GOT3 (cell line): ENCODE results near the gene HEXIM2.

Experiments
- DNase-seq: peaks from one replicate; lab custom pipeline; 2025; ENCODE audit warnings: mixed read lengths; lab: John Stamatoyannopoulos, UW

HEXIM2 gene

DNA sequence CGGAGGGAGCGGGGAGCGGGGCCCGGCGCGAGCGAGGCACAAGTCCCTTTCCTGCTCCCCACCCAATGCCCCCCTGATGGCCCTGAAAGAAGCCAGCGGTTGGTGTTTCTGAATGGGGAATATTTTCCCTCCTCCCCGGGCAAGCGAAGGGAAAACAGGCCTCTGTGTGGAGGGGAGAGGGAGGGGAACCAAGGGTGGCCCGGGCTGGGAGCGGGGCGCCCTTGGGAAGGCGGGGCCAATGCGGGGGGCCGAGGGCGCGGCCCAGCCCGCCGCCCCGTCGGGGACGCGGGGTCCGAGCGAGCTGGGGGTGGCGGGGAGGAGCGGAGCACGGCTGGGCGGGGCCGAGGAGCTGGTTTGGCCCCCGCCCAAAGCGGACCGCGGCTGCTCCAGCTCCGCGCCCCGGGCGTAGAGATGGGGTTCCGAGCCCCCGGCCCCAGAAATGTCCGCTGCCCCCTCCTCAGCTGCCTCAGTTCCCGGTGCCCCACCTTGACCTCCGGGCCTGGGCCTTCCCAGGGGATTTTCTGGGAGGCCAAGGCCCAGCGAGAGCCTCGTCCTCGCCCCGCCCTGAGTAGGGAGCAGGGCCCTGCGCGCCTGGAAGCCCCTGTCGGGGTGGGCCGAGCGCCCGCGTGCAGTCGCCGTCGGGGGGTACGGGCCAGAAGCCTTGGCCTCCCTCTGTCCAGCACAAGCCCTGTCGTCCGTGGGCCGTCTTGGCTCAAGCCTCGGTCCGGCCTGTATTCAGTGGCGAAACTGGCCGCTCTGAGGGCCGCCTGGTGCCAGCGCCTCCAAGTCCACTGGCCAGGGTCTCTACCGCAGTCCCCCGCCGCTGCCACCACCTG, 17.3 kb upstream of the HEXIM2 start:
- DNase-seq = no peak

DNA sequence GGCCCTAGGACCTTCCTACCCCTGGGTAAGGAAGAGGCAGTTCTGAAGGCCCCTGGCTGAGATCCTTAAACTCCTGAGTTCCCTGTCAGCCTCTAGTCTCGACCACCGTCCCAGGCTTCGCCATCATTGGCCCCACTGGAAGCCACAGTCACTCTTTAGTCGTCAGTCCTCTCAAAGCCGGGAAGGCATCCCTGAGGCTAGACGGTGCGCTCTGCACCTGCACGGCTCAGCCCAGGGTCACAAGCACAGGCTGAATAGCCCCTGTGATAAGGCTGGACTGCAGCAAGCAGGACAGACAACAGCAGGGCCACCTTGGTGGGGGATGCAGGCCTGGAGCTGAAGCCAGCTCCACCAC, 16.7 kb upstream of the HEXIM2 start:
- no peak for DNase-seq

DNA sequence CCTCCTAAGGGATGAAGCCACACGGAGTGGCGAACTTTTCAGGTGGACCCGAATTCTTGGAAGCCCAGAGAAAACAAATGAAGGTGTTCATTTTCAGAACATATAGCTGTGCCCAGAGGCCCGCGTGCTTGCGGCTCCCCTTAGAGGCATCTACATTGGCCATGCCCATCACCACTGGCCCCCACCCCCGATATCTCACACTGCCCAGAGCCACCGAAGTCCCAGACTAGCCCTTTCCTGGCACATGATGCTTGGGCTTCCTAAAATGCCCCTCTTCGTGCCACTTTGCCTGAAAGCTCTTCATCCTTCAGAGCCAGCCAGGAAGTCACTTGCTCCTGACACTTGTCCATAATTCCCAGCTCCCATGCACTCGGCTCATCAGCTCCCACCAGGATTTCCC, 15.5 kb upstream of the HEXIM2 start:
- DNase-seq = no peak

DNA sequence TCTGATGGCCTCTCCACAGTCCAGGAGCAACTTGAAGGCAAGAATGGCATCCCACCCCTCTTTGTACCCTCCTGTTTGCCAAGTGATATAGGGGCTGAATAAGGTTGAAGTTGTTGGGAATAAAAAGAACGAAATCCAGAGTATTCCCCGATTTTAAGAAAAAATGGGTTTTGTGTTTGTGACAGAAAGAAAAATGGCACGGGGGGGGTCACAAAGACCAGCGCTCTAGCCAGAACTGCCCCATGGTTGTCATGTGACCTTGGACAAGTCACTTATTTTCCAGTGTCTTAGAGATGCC, 15.1 kb upstream of the HEXIM2 start:
- no peak for DNase-seq

DNA sequence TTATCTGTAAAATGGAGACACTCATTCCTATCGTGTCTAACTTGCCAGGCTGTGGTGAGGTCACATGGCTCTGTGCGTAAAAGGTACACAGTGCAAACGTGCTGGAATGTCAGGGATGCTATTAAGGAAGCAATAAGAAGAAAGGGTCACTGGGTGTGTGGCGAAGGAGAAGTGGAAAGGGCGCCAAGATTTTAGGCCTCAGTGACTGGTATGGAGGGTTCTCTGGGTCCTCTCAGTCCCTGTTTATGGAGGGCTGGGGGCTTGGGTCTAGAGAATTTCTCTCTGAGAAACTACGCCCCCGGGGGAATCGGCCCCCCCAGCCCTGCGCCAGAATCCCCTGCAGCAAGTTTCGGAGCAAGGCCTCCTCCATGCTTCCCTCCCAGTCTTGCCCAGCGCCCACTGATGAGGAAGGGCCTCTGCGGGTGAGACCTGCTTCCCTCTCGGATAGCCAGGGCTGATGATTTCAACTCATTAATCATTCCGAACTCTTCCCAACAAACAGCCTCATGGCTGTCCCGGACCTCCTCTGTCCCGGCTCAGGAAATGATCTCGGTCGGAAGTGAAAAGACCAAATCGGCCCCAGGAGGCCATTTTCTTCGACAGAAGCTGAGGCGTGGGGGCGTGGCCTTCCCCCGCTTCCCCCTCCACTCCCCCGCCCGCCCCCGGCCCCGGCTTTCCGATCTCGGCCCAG, 14.6 kb upstream of the HEXIM2 start:
- peak; percentile 64 for DNase-seq

DNA sequence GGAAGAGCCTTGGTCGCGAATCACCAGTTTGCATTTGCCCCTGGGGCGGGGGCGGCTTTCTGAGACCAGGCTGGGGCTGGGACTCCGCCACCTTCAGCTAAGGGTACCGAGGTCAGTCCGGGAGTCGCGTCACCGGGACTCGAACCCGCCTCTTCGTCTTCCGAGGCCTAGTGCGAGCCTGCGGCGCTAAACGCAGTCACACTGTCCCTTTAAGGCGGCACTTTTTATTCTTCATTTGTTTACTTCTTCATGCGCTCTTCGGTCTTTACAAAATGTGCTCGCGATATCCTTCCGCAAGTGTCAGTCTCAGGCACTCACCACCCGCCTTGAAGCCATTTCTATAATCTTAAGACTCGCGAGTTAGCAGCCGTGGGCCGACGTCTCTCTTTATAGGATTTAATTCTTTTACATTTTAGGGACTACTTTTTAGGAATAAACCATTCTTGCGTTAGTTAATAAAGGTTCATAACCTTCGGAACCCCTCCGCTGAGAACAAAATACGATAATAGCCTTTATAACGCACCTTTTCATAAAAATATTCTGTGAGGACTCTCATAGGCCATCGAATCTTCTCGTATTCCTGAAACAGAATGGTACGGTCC, 14.0 kb upstream of the HEXIM2 start:
- DNase-seq = peak; percentile 64

DNA sequence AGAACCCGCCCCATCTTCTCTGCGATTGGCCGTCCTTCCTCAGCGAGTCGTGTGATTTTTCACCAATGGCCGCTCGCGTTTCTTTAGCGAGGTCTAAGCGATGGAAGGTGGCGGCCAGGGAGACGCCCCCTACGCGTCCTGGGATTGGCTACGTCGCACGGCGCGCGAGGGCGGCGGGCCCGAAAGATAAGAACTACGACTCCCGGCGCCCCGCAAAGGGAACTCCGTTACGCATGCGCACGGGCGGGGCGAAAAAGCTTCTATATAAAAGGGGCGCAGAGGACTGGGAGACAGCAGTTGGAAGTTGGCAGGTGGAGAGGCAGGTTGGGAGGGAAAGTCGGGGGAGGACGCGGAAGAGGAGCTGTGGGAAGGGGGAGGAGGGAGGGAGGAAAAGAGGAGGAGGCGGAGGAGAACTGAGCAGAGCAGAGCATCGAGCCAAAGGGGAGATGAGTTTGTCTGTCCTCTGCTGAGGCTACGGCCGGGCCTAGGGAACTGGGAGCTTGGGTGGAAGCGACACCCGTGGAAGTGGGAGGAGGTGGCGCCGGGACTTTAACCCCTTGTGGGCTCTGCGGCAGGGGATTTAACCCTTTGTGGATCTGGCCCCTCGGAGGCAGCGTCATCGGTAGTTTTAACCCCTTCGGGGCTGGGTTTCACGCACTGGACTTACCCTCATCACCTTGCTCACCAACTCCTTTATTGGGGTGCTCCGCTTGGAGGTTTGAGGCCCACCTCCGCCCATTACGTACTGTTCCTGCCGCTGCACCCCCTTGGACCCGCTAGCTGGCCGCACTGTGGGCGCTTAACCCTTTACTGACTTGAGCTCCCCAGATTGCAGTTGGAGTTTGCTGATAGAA, 13.3 kb upstream of the HEXIM2 start, which contains the start of gene HEXIM1:
Gene HEXIM1, plus strand, starts transcription at position 293 of the 854 bp plus-strand sequence. CDS start 716 bp downstream, outside the sequence.
- peak; percentile 98 for DNase-seq

DNA sequence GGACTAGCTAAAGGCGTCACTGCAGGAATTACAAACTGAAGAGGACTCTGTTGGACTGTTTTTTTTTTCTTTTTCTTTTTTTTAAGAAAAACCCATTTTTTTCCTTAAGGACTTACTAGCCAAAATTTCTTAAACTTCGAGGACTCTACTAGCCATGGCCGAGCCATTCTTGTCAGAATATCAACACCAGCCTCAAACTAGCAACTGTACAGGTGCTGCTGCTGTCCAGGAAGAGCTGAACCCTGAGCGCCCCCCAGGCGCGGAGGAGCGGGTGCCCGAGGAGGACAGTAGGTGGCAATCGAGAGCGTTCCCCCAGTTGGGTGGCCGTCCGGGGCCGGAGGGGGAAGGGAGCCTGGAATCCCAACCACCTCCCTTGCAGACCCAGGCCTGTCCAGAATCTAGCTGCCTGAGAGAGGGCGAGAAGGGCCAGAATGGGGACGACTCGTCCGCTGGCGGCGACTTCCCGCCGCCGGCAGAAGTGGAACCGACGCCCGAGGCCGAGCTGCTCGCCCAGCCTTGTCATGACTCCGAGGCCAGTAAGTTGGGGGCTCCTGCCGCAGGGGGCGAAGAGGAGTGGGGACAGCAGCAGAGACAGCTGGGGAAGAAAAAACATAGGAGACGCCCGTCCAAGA, 12.5 kb upstream of the HEXIM2 start:
- no peak for DNase-seq

DNA sequence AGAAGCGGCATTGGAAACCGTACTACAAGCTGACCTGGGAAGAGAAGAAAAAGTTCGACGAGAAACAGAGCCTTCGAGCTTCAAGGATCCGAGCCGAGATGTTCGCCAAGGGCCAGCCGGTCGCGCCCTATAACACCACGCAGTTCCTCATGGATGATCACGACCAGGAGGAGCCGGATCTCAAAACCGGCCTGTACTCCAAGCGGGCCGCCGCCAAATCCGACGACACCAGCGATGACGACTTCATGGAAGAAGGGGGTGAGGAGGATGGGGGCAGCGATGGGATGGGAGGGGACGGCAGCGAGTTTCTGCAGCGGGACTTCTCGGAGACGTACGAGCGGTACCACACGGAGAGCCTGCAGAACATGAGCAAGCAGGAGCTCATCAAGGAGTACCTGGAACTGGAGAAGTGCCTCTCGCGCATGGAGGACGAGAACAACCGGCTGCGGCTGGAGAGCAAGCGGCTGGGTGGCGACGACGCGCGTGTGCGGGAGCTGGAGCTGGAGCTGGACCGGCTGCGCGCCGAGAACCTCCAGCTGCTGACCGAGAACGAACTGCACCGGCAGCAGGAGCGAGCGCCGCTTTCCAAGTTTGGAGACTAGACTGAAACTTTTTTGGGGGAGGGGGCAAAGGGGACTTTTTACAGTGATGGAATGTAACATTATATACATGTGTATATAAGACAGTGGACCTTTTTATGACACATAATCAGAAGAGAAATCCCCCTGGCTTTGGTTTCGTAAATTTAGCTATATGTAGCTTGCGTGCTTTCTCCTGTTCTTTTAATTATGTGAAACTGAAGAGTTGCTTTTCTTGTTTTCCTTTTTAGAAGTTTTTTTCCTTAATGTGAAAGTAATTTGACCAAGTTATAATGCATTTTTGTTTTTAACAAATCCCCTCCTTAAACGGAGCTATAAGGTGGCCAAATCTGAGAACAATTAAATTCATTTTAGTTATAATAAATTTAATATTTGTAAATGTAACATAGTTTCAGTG, 11.7 kb upstream of the HEXIM2 start:
- DNase-seq = no peak

DNA sequence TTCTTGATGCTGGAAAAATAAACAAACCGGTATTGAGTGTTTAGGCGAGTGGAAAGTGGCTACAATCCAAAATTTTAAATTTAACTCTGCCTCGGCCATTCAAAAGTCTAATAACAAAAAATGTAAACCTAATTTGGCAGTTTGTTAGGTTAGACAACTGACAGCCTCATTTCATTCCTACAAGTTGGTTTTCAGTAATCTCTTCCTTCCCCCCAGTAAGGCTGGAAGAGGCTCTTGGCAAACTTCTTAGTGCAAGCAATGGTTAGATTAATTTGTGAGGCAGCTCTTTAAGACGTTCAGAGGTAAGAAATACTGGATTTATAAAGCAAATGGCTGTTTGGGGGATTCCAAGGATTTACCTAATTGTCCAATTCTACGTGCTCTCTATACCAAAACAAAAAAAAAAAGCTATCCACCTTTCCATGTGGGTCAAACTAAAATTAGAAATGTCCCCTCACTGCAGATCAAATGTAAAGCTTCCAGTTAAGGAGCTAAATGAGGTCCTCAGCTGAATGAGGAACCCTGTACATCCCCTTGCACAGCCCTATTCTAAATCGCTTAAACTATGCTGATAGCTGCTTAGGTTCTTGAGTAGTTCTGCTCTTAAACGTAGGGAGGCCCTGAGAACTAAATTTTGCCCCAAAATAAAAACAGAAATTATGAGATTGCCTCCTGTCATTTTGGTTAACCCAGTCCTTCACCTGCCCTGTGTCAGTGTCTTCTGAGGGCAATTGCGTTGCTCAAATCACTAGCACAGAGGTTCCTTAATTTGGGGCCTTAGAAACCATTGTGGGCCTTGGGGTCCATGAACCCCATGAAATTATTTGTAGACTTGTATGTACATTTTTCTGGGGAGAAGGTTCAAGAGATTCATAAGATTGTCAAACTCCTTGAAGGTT, 10.5 kb upstream of the HEXIM2 start:
- no peak for DNase-seq

DNA sequence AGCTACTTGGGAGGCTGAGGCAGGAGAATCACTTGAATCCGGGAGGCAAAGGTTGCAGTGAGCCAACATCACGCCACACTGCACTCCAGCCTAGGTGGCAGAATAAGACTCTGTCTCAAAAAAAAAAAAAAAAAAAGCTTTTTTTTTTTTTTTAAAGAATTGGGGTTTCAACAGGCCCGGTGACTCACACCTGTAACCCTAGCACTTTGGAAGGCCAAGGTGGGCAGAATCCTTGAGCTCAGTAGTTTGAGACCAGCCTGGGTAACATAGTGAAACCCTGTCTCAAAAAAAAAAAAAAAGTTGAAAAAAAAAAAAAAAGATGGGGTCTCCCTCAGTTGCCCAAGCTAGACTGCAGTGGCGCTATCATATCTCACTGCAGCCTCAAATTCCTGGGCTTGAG, 6.6 kb upstream of the HEXIM2 start:
- no peak for DNase-seq

DNA sequence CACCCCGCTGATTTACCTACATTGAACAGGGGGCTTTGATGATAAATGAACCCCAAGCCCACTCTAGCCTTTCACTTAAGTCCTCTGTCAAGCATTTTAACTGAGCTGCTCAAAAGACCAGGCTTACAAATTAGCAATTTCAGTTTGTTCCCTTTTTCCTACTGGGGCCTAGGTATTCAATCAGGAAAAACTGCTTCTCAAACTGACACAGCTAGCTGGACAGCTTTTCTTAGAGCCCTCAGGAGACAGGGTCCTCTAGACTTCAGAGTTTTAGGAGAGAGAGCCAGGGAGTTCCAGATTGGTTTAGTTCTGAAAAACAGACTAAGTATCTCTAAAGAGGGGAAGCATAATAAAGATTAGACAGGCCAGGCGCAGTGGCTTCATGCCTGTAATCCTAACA, 6.2 kb upstream of the HEXIM2 start:
- DNase-seq = no peak

DNA sequence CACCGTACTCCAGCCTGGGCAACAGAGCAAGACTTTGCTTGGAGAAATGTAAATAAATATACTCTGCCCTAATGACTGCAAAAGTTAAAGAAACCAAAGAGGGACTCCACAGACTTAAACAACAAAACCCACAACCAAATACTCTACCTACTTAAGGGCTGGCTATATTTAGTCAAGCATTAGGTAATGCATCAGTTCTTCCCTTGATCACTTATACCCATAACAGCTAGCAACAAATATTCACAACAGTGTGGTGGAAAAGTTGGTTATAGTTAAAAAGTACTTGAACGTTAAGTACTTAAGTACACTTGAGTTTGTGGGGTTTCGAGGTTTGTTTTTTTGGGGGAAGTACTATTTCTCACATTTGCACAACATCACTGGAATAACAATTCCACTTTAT, 5.4 kb upstream of the HEXIM2 start:
- no peak for DNase-seq

DNA sequence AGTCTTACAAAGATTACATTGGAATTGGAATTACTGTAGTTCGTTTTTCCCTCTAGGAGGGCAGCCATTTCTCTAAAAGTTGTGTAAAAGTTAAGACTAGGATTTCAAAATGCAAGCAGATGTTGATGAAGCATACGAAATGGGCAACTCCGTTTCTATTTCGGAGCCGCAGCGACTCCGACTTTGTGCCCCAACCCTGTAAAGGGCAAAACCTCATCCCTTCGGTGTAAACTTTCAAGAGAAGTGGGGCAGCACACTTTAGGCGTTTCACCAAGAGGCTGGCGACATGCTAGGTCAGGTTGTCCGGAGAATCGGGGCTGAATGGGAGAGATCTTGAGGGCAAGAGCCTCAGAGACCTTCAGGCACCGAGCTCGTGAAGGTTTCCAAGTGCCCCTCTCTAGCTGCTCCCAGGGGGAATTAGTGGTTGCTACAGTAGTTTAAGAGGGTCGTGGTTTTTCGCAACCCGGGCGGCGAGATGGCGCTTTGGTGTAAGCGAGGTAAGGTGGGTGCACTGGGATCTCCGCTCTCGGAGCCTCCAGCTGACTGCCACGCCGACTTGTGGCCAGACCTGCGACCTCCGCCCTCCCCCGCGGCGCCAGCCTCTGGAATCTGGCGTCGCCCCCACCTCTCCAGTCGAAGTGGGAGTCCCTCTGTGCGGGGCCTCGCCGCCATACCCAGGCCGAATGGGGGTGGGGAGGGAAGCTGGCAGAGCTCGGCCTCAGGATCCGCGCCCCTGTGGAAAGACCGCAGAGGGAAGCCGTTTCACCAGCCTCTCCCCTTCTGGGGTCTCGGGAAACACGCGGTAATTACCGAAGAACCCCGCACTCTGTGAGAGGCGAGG, 1.0 kb upstream of the HEXIM2 start:
- no peak for DNase-seq

DNA sequence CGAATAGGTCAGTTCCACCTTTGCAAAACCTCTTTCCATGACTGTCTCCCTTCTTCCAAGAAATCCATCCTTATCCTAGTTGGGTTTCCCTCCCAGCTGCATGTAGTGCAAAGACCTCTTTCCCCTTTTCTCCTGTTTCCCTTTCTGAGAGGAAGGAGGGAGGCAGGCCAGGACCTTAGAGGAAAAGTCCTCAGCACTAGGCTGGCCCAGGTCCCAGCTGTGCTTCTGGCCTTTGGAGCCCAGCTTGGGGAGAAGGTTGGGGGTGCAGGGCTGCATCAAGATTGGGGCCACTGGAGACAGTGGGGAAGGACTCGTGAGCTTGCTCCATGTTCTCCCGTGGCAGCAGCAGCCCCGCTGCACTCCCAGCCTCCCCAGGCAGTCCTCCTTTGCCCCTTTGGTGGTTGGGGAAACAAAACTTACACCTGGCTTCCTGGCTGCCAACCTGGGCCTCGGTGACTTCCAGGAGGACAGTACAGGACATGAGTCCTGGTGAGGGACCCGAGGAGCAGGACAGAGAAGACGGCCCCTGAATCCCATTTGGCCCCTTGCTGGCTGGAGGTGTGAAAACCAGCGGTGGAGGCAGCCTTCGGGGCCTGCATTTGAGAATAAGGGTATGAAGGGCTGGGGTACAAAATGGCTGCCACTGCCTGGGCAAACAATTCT, 481 bp downstream of the HEXIM2 start:
- DNase-seq = no peak

DNA sequence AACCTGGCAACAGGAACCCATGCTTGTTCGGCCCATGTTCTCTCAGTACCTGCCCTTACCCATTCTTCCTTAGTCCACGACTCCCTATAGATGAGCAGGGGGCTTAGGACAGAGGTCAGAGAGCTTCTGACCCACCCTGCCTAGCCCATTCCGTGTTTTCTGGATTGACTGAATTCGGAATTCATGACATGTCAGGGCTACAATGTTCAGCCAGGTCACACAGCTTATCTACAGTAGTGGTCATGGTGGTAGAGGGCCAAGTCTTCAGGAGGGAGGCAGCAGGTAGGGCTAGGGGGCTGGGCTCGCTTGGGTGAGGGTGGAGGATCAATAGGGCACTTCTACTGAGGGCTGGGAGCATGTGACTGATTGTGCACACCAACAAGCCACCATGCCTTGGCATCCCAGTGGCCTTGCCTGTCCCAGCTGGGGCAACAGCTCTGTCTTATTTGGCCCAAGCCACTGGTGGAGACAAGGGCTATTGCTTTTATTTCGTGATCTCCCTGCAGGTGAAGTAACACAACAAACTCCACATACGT, 3.1 kb downstream of the HEXIM2 start:
- DNase-seq = no peak

DNA sequence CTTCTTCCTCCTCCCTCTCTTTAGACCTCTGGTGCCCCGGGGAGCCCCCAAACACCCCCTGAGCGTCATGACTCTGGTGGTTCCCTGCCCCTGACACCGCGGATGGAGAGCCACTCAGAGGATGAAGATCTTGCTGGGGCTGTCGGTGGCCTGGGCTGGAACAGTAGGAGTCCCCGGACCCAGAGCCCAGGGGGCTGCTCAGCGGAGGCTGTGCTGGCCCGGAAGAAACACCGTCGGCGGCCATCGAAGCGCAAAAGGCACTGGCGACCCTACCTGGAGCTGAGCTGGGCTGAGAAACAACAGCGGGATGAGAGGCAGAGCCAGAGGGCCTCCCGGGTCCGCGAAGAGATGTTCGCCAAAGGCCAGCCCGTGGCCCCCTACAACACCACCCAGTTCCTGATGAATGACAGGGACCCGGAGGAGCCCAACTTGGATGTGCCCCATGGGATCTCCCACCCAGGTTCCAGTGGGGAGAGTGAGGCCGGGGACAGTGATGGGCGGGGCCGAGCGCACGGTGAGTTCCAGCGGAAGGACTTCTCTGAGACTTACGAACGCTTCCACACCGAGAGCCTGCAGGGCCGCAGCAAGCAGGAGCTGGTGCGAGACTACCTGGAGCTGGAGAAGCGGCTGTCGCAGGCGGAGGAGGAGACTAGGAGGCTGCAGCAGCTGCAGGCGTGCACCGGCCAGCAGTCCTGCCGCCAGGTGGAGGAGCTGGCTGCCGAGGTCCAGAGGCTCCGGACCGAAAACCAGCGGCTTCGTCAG, 7.5 kb downstream of the HEXIM2 start:
- no peak for DNase-seq
